ENCODE data around the gene FRMD8. TPM values are rescaled to one million over a fixed set of nuclear protein-coding genes. Genes with fewer than 3 reads are reported as not detected.

The FRMD8 gene
- total and polyA plus RNA-seq, 2 donors from 2014 or later = 9.4 to 41.3 TPM

DNA sequence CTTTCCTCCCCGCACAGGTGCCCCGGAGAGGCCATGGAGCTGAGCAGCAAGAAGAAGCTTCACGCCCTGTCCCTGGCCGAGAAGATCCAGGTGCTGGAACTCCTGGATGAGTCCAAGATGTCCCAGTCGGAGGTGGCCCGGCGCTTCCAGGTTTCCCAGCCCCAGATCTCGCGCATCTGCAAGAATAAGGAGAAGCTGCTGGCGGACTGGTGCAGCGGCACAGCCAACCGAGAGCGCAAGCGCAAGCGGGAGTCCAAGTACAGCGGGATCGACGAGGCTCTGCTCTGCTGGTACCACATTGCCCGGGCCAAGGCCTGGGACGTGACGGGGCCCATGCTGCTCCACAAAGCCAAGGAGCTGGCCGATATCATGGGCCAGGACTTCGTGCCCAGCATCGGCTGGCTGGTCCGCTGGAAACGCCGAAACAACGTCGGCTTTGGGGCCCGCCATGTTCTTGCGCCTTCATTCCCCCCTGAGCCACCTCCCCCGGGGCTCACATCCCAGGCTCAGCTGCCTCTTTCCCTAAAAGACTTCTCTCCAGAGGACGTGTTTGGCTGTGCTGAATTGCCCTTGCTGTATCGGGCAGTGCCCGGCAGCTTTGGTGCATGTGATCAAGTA is 30.6 kb upstream of the FRMD8 start:
- peak in 4 of 5 donors; percentile 64 to 84 (median 71) for DNase-seq
- no peak for FAIRE-seq
- peak overlapping the region in 1 of 3 donors; percentile 40 for H3K9ac ChIP-seq (ENCODE audit: low read length in 3 of 3)

DNA sequence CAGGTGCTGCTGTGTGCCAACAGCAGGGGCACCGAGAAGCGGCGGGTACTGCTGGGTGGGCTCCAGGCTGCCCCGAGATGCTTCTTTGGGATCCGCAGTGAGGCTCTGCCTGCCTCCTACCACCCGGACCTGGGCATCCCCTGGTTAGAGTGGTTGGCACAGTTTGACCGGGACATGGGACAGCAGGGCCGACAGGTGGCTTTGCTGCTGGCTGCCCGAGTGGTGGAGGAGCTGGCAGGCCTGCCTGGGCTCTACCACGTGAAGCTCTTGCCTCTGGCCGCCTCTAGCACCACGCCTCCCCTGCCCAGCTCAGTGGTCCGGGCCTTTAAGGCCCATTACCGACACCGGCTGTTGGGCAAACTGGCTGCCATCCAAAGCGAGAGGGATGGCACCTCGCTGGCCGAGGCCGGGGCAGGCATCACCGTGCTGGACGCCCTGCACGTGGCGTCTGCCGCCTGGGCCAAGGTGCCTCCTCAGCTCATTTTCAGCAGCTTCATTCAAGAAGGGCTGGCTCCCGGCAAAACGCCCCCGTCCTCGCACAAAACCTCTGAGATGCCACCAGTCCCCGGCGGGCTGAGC is 30.0 kb upstream of the FRMD8 start:
- FAIRE-seq = no peak
- Histone ChIP-seq H3K4me1 (ENCODE audit: control insufficient read depth in 2 of 3, insufficient read depth in 2 of 3, low read depth in 1 of 3, low read length in 3 of 3) (peaks cover 0 to 19% (median 18%) of the 10 kb centered on the region in 3 donors), H3K36me3 (ENCODE audit: control insufficient read depth in 2 of 3, insufficient read depth in 3 of 3, low read length in 3 of 3) (peaks cover 0 to 11% (median 5%) of the 10 kb centered on the region in 3 donors), H3K27me3 (ENCODE audit: control insufficient read depth, insufficient read depth, low read length) (no peaks in the 10 kb centered on the region), H3K9ac (ENCODE audit: low read length in 3 of 3) (no peak overlapping the region), H3K9me3 (ENCODE audit: control insufficient read depth in 2 of 3, insufficient read depth in 1 of 3, low read length in 3 of 3) (no peaks in the 10 kb centered on the region), H3K4me3 (ENCODE audit: low read length in 3 of 3) (no peak overlapping the region), H3K27ac (ENCODE audit: low read depth in 2 of 2, low read length in 2 of 2) (peak overlapping the region; percentile 22 to 30)
- TF ChIP-seq, protein P1, sequence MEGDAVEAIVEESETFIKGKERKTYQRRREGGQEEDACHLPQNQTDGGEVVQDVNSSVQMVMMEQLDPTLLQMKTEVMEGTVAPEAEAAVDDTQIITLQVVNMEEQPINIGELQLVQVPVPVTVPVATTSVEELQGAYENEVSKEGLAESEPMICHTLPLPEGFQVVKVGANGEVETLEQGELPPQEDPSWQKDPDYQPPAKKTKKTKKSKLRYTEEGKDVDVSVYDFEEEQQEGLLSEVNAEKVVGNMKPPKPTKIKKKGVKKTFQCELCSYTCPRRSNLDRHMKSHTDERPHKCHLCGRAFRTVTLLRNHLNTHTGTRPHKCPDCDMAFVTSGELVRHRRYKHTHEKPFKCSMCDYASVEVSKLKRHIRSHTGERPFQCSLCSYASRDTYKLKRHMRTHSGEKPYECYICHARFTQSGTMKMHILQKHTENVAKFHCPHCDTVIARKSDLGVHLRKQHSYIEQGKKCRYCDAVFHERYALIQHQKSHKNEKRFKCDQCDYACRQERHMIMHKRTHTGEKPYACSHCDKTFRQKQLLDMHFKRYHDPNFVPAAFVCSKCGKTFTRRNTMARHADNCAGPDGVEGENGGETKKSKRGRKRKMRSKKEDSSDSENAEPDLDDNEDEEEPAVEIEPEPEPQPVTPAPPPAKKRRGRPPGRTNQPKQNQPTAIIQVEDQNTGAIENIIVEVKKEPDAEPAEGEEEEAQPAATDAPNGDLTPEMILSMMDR (IDR thresholded peaks at IDR 0.05; ENCODE audit: borderline replicate concordance, extremely low read depth, insufficient read depth) = no peak
- intact Hi-C loops (cut with DNase I) = no loop called here
- peak in 2 of 5 donors; percentile 58 to 71 for DNase-seq

More for the DNA sequence above, 30.6 kb upstream of the FRMD8 start:
- Histone ChIP-seq H3K27ac (ENCODE audit: low read depth in 2 of 2, low read length in 2 of 2) (peak overlapping the region in 1 of 2 donors; percentile 30), H3K27me3 (ENCODE audit: control insufficient read depth, insufficient read depth, low read length) (no peaks in the 10 kb centered on the region), H3K36me3 (ENCODE audit: control insufficient read depth in 2 of 3, insufficient read depth in 3 of 3, low read length in 3 of 3) (peaks cover 0 to 13% (median 10%) of the 10 kb centered on the region in 3 donors), H3K4me1 (ENCODE audit: control insufficient read depth in 2 of 3, insufficient read depth in 2 of 3, low read depth in 1 of 3, low read length in 3 of 3) (peaks cover 0 to 19% (median 18%) of the 10 kb centered on the region in 3 donors), H3K9me3 (ENCODE audit: control insufficient read depth in 2 of 3, insufficient read depth in 1 of 3, low read length in 3 of 3) (no peaks in the 10 kb centered on the region), H3K4me3 (ENCODE audit: low read length in 3 of 3) (peak overlapping the region in 1 of 3 donors; percentile 32)
- intact Hi-C loops (cut with DNase I) = no loop called here
- TF ChIP-seq, protein P1 (IDR thresholded peaks at IDR 0.05; ENCODE audit: borderline replicate concordance, extremely low read depth, insufficient read depth) = no peak

DNA sequence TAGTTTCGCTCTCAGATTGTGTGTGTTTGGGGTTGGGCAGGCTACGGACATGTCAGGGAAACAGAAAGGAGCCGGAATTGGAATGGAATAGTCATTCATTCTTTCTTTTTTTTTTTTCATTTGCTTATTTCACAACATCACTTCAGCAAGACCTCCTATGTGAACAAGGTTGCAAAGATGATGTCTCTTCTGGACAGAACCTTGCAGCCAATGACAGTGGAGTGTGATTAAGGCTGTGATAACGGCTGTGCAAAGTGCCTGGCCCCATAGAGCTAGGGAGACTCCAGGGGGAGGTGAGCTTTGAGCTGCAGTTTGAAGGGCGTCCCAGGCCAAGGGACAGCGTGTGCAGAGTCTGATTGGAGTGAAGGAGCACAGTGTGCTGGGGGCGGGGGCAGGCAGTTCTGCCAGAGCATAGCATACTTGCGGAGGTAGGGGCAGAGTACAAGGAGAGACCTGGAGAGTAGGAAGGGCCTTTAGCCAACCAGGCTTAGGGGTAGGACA is 28.5 kb upstream of the FRMD8 start:
- Histone ChIP-seq H3K4me1 (ENCODE audit: control insufficient read depth in 2 of 3, insufficient read depth in 2 of 3, low read depth in 1 of 3, low read length in 3 of 3) (peaks cover 0 to 19% (median 18%) of the 10 kb centered on the region in 3 donors), H3K27me3 (ENCODE audit: control insufficient read depth, insufficient read depth, low read length) (no peaks in the 10 kb centered on the region), H3K27ac (ENCODE audit: low read depth in 2 of 2, low read length in 2 of 2) (peak overlapping the region in 1 of 2 donors; percentile 37), H3K4me3 (ENCODE audit: low read length in 3 of 3) (no peak overlapping the region), H3K36me3 (ENCODE audit: control insufficient read depth in 2 of 3, insufficient read depth in 3 of 3, low read length in 3 of 3) (no peaks in the 10 kb centered on the region), H3K9ac (ENCODE audit: low read length in 3 of 3) (no peak overlapping the region), H3K9me3 (ENCODE audit: control insufficient read depth in 2 of 3, insufficient read depth in 1 of 3, low read length in 3 of 3) (no peaks in the 10 kb centered on the region)
- DNase-seq (peak in 2 of 5 donors; percentile 27 to 46), FAIRE-seq (no peak)
- intact Hi-C loops (cut with DNase I) = no loop called here
- TF ChIP-seq, protein P1 (IDR thresholded peaks at IDR 0.05; ENCODE audit: borderline replicate concordance, extremely low read depth, insufficient read depth) = no peak

Measured in kidney (tissue), 14 donors.